Endothelial cell of umbilical vein (primary cell): ENCODE data around the gene SERPINI1.

Source experiments
- EZH2 ChIP-seq: IDR thresholded peaks from 2 replicates; pipeline ENCODE4 v1.6.1; 2012; ENCODE audit warnings: borderline replicate concordance, low read depth, mild to moderate bottlenecking, moderate library complexity, low read length, inconsistent platforms; ENCODE audit not compliant: severe bottlenecking
- GATA2 ChIP-seq: IDR thresholded peaks from 2 replicates; pipeline ENCODE4 v1.7.0; 2011; ENCODE audit warnings: low read depth, mild to moderate bottlenecking, moderate library complexity, mixed read lengths, low read length; ENCODE audit not compliant: insufficient read length, insufficient read depth
- TF ChIP-seq, protein P1 (sequence below): IDR thresholded peaks from 2 replicates; pipeline ENCODE4 v1.6.1; 2011; ENCODE audit not compliant: insufficient read depth, insufficient read length
- TF ChIP-seq, protein P2 (sequence below), 2 donors: IDR thresholded peaks; 1 replicate in 1 of 2; 2 replicates in 1 of 2; pipeline ENCODE4 v1.5.1; 2011; ENCODE audit warnings: low read length in 2 of 2, mild to moderate bottlenecking in 2 of 2, moderate library complexity in 2 of 2, control low read depth in 1 of 2, inconsistent platforms in 1 of 2, low read depth in 1 of 2; ENCODE audit not compliant: insufficient read depth in 1 of 2; ENCODE audit errors: extremely low read depth in 1 of 2

DNA sequence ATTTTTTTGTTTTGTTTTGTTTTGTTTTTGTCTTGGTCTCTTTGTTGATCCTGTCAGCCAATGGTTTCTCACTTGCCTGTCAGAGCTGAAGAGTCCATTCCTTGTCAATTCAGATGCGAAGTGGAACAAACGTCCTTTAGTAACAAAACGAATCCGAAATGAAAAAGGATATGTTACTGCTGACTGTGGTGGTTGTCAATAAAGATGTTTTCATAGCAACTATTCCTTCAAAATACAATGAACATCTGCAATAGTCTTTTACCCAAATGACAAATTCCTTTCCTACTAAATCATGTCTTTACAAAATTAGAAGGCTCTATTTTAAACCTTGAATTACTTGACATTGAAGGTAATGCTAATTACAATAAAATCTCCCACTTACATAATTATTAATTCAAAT is 134.7 kb downstream of the SERPINI1 start:
- TF ChIP-seq EZH2 (no peak), GATA2 (no peak)
- TF ChIP-seq, protein P1, sequence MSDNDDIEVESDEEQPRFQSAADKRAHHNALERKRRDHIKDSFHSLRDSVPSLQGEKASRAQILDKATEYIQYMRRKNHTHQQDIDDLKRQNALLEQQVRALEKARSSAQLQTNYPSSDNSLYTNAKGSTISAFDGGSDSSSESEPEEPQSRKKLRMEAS: no peak
- TF ChIP-seq, protein P2, sequence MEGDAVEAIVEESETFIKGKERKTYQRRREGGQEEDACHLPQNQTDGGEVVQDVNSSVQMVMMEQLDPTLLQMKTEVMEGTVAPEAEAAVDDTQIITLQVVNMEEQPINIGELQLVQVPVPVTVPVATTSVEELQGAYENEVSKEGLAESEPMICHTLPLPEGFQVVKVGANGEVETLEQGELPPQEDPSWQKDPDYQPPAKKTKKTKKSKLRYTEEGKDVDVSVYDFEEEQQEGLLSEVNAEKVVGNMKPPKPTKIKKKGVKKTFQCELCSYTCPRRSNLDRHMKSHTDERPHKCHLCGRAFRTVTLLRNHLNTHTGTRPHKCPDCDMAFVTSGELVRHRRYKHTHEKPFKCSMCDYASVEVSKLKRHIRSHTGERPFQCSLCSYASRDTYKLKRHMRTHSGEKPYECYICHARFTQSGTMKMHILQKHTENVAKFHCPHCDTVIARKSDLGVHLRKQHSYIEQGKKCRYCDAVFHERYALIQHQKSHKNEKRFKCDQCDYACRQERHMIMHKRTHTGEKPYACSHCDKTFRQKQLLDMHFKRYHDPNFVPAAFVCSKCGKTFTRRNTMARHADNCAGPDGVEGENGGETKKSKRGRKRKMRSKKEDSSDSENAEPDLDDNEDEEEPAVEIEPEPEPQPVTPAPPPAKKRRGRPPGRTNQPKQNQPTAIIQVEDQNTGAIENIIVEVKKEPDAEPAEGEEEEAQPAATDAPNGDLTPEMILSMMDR (IDR thresholded peaks at IDR 0.05; ENCODE audit: extremely low read depth in 1 of 2, insufficient read depth in 1 of 2, low read depth in 1 of 2, low read length in 2 of 2): no peak
